ENCODE data around the gene SNAP47.

GRCh38 chr1:227779685-227780084, 44.5 kb downstream of the SNAP47 start:
- no peak for TF ChIP-seq POLR2AphosphoS5 (IDR thresholded peaks at IDR 0.05)
- no peak for TF ChIP-seq POLR2A (IDR thresholded peaks at IDR 0.05)
- TF ChIP-seq CTCF (IDR thresholded peaks at IDR 0.05), result no peak

Measured in prostate gland (tissue), 2 donors.